OCI-LY7 (cell line): Measurements from ENCODE around the gene TMEM273.

Experiments
- EZH2phosphoT487 ChIP-seq: fragments of 200-600 bp; sonication (generic); IDR thresholded peaks from 2 replicates; pipeline ENCODE4 v1.6.1; 2018; ENCODE audit warnings: low read depth, borderline replicate concordance, mild to moderate bottlenecking, mixed run types, antibody characterized with exemption, low read length, moderate library complexity, mixed read lengths
- TF ChIP-seq, protein P1 (sequence below): fragments of 200-600 bp; sonication (generic); conservative IDR thresholded peaks from 2 replicates; pipeline ENCODE4 v1.5.1; 2014; ENCODE audit warnings: mild to moderate bottlenecking, antibody characterized with exemption, low read length, moderate library complexity, mixed read lengths

DNA sequence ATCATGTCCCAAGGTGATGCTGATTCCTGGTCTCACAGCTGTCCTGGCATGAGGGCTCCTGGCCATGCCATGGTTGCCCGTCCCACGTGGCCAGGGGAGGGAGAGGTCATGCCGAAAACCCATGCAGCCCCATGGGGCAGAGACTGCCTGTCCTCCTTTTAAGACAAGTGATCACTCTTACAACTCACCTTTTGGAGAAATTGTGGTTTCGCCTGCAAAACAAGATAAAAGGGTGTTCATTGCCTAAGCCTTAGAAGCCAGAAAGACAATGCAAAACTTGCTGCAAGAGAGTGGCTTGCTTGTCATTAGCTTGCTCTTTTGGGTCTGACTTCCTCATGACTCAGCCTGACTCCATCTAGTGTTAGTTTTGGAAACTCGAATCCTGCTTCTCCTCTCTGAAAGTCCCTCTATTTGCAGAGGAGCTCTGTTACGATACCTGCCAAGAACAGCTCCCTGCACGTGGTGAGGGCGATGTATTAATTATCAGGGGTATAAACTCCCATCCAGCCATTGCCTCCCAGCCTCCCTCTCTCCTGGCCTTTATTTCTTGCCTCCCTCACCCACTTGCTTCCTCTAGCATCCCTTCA, 26.7 kb downstream of the TMEM273 start:
- TF ChIP-seq, protein P1, sequence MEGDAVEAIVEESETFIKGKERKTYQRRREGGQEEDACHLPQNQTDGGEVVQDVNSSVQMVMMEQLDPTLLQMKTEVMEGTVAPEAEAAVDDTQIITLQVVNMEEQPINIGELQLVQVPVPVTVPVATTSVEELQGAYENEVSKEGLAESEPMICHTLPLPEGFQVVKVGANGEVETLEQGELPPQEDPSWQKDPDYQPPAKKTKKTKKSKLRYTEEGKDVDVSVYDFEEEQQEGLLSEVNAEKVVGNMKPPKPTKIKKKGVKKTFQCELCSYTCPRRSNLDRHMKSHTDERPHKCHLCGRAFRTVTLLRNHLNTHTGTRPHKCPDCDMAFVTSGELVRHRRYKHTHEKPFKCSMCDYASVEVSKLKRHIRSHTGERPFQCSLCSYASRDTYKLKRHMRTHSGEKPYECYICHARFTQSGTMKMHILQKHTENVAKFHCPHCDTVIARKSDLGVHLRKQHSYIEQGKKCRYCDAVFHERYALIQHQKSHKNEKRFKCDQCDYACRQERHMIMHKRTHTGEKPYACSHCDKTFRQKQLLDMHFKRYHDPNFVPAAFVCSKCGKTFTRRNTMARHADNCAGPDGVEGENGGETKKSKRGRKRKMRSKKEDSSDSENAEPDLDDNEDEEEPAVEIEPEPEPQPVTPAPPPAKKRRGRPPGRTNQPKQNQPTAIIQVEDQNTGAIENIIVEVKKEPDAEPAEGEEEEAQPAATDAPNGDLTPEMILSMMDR = peak; percentile 67
- no peak for TF ChIP-seq EZH2phosphoT487
